ENCODE data around the gene URI1. TPM values are rescaled to one million over a fixed set of nuclear protein-coding genes. Genes with fewer than 3 reads are reported as not detected.

The URI1 gene
- polyA plus RNA-seq, 1 donor (not counting 4 experiments of a cell fraction or from before 2014, with no cell fraction given), result 98.6 TPM

DNA sequence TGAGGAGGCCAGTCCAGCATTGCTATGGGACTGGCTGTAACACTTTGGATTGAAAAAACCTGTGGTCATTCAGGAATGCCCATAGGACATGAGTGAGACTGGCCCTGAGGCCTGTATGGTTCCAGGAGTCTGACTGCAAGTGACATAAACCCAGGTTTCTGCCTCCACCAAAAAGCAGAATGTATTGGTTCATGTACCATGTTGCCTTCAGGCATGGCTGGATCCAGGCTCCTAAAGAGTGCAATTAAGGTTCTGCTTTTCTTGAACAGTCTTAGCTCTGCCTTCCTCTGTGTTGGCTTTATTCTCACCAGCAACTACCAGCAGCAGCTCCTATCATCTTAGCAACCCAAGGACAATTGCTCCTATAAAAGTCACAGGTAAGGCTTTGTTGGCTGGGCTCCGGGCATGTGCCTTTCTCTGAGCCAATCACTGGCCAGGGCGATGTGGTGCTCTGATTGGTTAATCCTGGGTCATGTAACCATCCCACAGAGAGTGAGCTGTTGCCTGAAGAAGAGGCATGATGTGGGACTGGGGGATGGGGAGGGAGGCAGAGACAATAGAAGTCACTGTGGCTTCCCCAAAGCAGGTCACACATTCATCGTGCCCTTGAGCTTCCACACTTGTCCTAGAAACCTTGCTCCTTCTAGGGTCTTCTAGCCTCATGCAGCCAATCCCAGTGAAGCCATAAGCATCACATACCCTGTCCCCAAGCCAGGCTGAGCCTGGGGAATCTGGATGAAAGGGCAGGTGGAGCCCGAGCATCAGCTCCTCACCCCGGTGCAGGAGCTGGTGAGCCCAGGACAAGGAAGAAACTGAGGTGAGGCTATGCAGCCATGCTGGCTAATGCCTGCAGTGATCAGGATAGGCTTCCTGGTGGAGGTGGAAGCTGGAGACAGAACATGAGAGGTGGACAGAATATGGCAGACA lies 123.9 kb downstream of the URI1 start:
- dilution Hi-C loops (cut with MboI; ENCODE audit: extremely low pct_ligation_motif_present, low sequenced_read_pairs), result no loop called here

More for the DNA sequence above, 123.9 kb downstream of the URI1 start:
- no peaks in the 10 kb centered on the region for H3K27me3 ChIP-seq (ENCODE audit: control insufficient read depth, extremely low read depth, insufficient read depth, low read length)
- no peaks in the 10 kb centered on the region for H3K4me1 ChIP-seq (ENCODE audit: control insufficient read depth, extremely low read depth, insufficient read depth, low read length)
- no peak overlapping the region for H2AFZ ChIP-seq (ENCODE audit: control insufficient read depth, low read length)
- DNase-seq (ENCODE audit: low read depth, low spot score), result no peak
- no peak for FAIRE-seq
- no peak overlapping the region for H3K27ac ChIP-seq (ENCODE audit: control insufficient read depth, insufficient read depth, low read length)
- H3K4me3 ChIP-seq (ENCODE audit: control insufficient read depth in 2 of 3, extremely low read depth in 1 of 3, insufficient read depth in 2 of 3, low read depth in 1 of 3, low read length in 3 of 3), result no peak overlapping the region
- no peak for TF ChIP-seq EZH2 (IDR thresholded peaks at IDR 0.05; ENCODE audit: low read length)
- TF ChIP-seq, protein P1, sequence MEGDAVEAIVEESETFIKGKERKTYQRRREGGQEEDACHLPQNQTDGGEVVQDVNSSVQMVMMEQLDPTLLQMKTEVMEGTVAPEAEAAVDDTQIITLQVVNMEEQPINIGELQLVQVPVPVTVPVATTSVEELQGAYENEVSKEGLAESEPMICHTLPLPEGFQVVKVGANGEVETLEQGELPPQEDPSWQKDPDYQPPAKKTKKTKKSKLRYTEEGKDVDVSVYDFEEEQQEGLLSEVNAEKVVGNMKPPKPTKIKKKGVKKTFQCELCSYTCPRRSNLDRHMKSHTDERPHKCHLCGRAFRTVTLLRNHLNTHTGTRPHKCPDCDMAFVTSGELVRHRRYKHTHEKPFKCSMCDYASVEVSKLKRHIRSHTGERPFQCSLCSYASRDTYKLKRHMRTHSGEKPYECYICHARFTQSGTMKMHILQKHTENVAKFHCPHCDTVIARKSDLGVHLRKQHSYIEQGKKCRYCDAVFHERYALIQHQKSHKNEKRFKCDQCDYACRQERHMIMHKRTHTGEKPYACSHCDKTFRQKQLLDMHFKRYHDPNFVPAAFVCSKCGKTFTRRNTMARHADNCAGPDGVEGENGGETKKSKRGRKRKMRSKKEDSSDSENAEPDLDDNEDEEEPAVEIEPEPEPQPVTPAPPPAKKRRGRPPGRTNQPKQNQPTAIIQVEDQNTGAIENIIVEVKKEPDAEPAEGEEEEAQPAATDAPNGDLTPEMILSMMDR (optimal IDR thresholded peaks at IDR 0.05 in 1 of 3, IDR thresholded peaks at IDR 0.05 in 1 of 3, conservative IDR thresholded peaks at IDR 0.05 in 1 of 3; ENCODE audit: extremely low read depth in 1 of 3, insufficient read depth in 2 of 3, low read length in 3 of 3), result no peak
- no peaks in the 10 kb centered on the region for H3K36me3 ChIP-seq (ENCODE audit: control insufficient read depth in 2 of 2, extremely low read depth in 1 of 2, insufficient read depth in 2 of 2, low read length in 2 of 2)
- no peaks in the 10 kb centered on the region for H4K20me1 ChIP-seq (ENCODE audit: control insufficient read depth, extremely low read depth, insufficient read depth, low read length)
- H3K4me2 ChIP-seq (ENCODE audit: control insufficient read depth, extremely low read depth, insufficient read depth, low read depth, low read length), result no peak overlapping the region
- no peaks in the 10 kb centered on the region for H3K79me2 ChIP-seq (ENCODE audit: control insufficient read depth, insufficient read depth, low read length)
- H3K9ac ChIP-seq (ENCODE audit: control insufficient read depth, extremely low read depth, insufficient read depth, low read length), result no peak overlapping the region
- H3K9me1 ChIP-seq (ENCODE audit: control insufficient read depth, extremely low read depth, insufficient read depth, low read length), result no peaks in the 10 kb centered on the region
- no peaks in the 10 kb centered on the region for H3K9me3 ChIP-seq (ENCODE audit: control insufficient read depth, low read depth, low read length)

Small RNA genes lying within 50 kb of the gene (small RNA-seq; reads per million reads assigned to genes)
- 0 reads per million in 3 experiments for gene AC008798.1 (ENCODE audit: insufficient read length in 3 of 3, low read depth in 3 of 3, low replicate concordance in 1 of 3)
- 0 reads per million in 3 experiments for gene TAF9P3 (ENCODE audit: insufficient read length in 3 of 3, low read depth in 3 of 3, low replicate concordance in 1 of 3)

Other genes with a start within 250 kb of the URI1 start
- 10.9 to 14.0 TPM (median 12.3 TPM) in 3 replicates for gene C19orf12, start 227.0 kb upstream of the URI1 start, polyA plus RNA-seq
- gene CCNE1, start 130.2 kb upstream of the URI1 start, polyA plus RNA-seq, result 10.0 to 11.2 TPM (median 10.1 TPM) in 3 replicates

All from keratinocyte (primary cell).